ENCODE results near the gene CSNK1G1.
"Not testable (repeated sequence)": the region's sequence is repeated elsewhere in the genome, so short reads cannot be mapped to it uniquely, and the experiment has no call there.

Gene CSNK1G1

GRCh38 chr15:64282701-64283100 lies 73.3 kb downstream of the CSNK1G1 start:
- no peaks in the 10 kb centered on the region for H3K27me3 ChIP-seq (replicated peaks)
- TF ChIP-seq, protein P1, sequence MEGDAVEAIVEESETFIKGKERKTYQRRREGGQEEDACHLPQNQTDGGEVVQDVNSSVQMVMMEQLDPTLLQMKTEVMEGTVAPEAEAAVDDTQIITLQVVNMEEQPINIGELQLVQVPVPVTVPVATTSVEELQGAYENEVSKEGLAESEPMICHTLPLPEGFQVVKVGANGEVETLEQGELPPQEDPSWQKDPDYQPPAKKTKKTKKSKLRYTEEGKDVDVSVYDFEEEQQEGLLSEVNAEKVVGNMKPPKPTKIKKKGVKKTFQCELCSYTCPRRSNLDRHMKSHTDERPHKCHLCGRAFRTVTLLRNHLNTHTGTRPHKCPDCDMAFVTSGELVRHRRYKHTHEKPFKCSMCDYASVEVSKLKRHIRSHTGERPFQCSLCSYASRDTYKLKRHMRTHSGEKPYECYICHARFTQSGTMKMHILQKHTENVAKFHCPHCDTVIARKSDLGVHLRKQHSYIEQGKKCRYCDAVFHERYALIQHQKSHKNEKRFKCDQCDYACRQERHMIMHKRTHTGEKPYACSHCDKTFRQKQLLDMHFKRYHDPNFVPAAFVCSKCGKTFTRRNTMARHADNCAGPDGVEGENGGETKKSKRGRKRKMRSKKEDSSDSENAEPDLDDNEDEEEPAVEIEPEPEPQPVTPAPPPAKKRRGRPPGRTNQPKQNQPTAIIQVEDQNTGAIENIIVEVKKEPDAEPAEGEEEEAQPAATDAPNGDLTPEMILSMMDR (IDR thresholded peaks at IDR 0.05; ENCODE audit: low read depth, low read length, missing control alignments), result no peak
- peak; percentile 19 for DNase-seq
- no peak overlapping the region for H3K27ac ChIP-seq
- H3K4me3 ChIP-seq (ENCODE audit: low read depth, low read length), result no peak overlapping the region
- in situ Hi-C loops (cut with HindIII; ENCODE audit: low pct_ligation_motif_present, low sequenced_read_pairs), result no loop called here
- H3K36me3 ChIP-seq (replicated peaks), result no peaks in the 10 kb centered on the region

- in situ Hi-C loops (cut with HindIII; ENCODE audit: low pct_ligation_motif_present, low sequenced_read_pairs), result no loop called here
- DNase-seq, result no peak
Measured at GRCh38 chr15:64279131-64279530, 76.8 kb downstream of the CSNK1G1 start.

GRCh38 chr15:64275934-64276333 lies 80.0 kb downstream of the CSNK1G1 start:
- TF ChIP-seq, protein P1 (IDR thresholded peaks at IDR 0.05; ENCODE audit: low read depth, low read length, missing control alignments), result no peak
- no peak for DNase-seq

More at GRCh38 chr15:64279131-64279530, 76.8 kb downstream of the CSNK1G1 start:
- Histone ChIP-seq H3K4me3 (ENCODE audit: low read depth, low read length) (no peak overlapping the region), H3K27ac (no peak overlapping the region), H3K27me3 (replicated peaks) (no peaks in the 10 kb centered on the region), H3K36me3 (replicated peaks) (no peaks in the 10 kb centered on the region)
- TF ChIP-seq, protein P1 (IDR thresholded peaks at IDR 0.05; ENCODE audit: low read depth, low read length, missing control alignments), result no peak

GRCh38 chr15:64274341-64274950 lies 81.5 kb downstream of the CSNK1G1 start:
- DNase-seq, result no peak
- in situ Hi-C loops (cut with HindIII; ENCODE audit: low pct_ligation_motif_present, low sequenced_read_pairs), result no loop called here
- Histone ChIP-seq H3K36me3 (replicated peaks) (no peaks in the 10 kb centered on the region), H3K27me3 (replicated peaks) (no peaks in the 10 kb centered on the region), H3K4me3 (ENCODE audit: low read depth, low read length) (no peak overlapping the region), H3K27ac (no peak overlapping the region)
- TF ChIP-seq, protein P1 (IDR thresholded peaks at IDR 0.05; ENCODE audit: low read depth, low read length, missing control alignments), result no peak

More at GRCh38 chr15:64275934-64276333, 80.0 kb downstream of the CSNK1G1 start:
- in situ Hi-C loops (cut with HindIII; ENCODE audit: low pct_ligation_motif_present, low sequenced_read_pairs), result no loop called here
- no peak overlapping the region for H3K4me3 ChIP-seq (ENCODE audit: low read depth, low read length)
- H3K27ac ChIP-seq, result no peak overlapping the region
- no peaks in the 10 kb centered on the region for H3K27me3 ChIP-seq (replicated peaks)
- no peaks in the 10 kb centered on the region for H3K36me3 ChIP-seq (replicated peaks)

- no peak for DNase-seq
- Histone ChIP-seq H3K27me3 (replicated peaks) (no peaks in the 10 kb centered on the region), H3K27ac (no peak overlapping the region), H3K4me3 (ENCODE audit: low read depth, low read length) (no peak overlapping the region), H3K36me3 (replicated peaks) (no peaks in the 10 kb centered on the region)
- in situ Hi-C loops (cut with HindIII; ENCODE audit: low pct_ligation_motif_present, low sequenced_read_pairs), result no loop called here
- TF ChIP-seq, protein P1 (IDR thresholded peaks at IDR 0.05; ENCODE audit: low read depth, low read length, missing control alignments), result no peak
Measured at GRCh38 chr15:64267331-64267973, 88.5 kb downstream of the CSNK1G1 start.

DNA sequence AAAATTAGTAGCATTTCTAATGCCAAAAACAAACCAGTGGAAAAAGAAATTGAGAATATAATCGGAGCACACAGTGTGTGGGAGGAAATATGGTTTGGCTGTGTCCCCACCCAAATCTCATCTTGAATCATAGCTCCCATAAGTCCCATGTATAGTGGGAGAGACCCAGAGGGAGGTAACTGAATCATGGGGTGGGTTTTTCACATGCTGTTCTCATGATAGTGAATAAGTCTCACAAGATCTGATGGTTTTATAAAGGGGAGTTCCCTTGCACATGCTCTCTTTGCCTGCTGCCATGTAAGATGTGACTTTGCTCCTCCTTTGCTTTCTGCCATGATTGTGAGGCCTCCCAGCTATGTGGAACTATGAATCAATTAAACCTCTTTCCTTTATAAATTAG lies 90.8 kb downstream of the CSNK1G1 start:
- in situ Hi-C loops (cut with HindIII; ENCODE audit: low pct_ligation_motif_present, low sequenced_read_pairs); H3K4me3 ChIP-seq (ENCODE audit: low read depth, low read length); H3K27ac ChIP-seq; H3K36me3 ChIP-seq (replicated peaks); H3K27me3 ChIP-seq (replicated peaks): not testable (repeated sequence)
- peak; percentile 10 for DNase-seq
